Calu3 (cell line): ENCODE measurements around the gene TMEM131L. TPM values are rescaled to one million over a fixed set of nuclear protein-coding genes. Genes with fewer than 3 reads are reported as not detected.

ENCODE experiments used
- BruUV-seq: library from RNA; stranded (reverse); fragments of 400-500 nt; replicated peaks from 2 replicates; lab custom pipeline; 2021; lab: Mats Ljungman, UMichigan
- CTCF ChIA-PET: fragments of 300-600 bp; sonication (Branson Sonifier 250); formaldehyde crosslinking; loops from one replicate; lab custom pipeline; 2022; ENCODE audit warnings: antibody characterized with exemption; lab: Charles Lee
- DNase-seq: peaks from one replicate; pipeline ENCODE4 v3.0.0; 2022
- H3K27ac Mint-ChIP-seq: one replicate; pipeline ENCODE4 v1.8.0; 2022; ENCODE audit warnings: mixed read lengths; ENCODE audit not compliant: unreplicated experiment
- H3K27me3 Mint-ChIP-seq: one replicate; pipeline ENCODE4 v1.8.0; 2022; ENCODE audit warnings: mixed read lengths; ENCODE audit not compliant: unreplicated experiment
- H3K36me3 Mint-ChIP-seq: one replicate; pipeline ENCODE4 v1.8.0; 2022; ENCODE audit warnings: mild to moderate bottlenecking, moderate library complexity, mixed read lengths; ENCODE audit not compliant: insufficient read depth, unreplicated experiment
- H3K4me1 Mint-ChIP-seq: one replicate; pipeline ENCODE4 v1.8.0; 2022; ENCODE audit warnings: mild to moderate bottlenecking, low read depth, mixed read lengths; ENCODE audit not compliant: unreplicated experiment
- H3K4me3 Mint-ChIP-seq: one replicate; pipeline ENCODE4 v1.8.0; 2022; ENCODE audit warnings: mild to moderate bottlenecking, low read depth, moderate library complexity, mixed read lengths; ENCODE audit not compliant: unreplicated experiment
- H3K9me3 Mint-ChIP-seq: one replicate; pipeline ENCODE4 v1.8.0; 2022; ENCODE audit warnings: low read depth, mixed read lengths; ENCODE audit not compliant: unreplicated experiment
- intact Hi-C: fragments of 100-400 bp; cut with micrococcal nuclease; formaldehyde crosslinking; loops from one replicate; pipeline ENCODE4 v1.10.0; 2022; ENCODE audit not compliant: unreplicated experiment
- total RNA-seq: library from RNA; stranded (reverse); gene quantifications from 2 replicates; pipeline ENCODE4 v1.2.3, GENCODE V29; 2022
- TF ChIP-seq, protein P1 (sequence below): fragments of 200-600 bp; IDR thresholded peaks from one replicate; pipeline ENCODE4 v1.8.0; 2022; ENCODE audit warnings: antibody characterized with exemption; ENCODE audit not compliant: unreplicated experiment

TMEM131L gene
- total RNA-seq, 1 experiment from 2014 or later, result 9.4 TPM

DNA sequence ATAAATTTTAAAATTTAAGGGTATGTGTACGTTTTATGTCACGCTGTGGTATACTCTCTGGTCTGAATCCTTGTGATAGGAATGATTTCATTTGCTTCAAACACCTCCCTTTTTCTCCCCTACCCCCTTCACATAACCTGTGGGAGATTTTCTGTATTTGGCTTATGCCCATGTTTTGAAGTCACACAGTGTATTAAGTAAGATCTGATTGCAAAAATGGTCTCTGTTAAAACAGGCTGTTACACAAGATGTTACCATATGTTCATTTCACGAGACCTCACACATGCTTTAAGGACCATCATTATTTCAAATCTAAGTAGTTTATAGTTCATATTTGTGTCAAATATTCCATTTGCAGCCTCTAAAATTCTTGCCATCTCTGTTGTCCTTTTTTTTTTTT is 63.5 kb downstream of the TMEM131L start:
- BruUV-seq, result no TSS peak
- Mint-ChIP-seq H3K36me3 (no peaks in the 10 kb centered on the region), H3K4me1 (no peaks in the 10 kb centered on the region), H3K27me3 (no peaks in the 10 kb centered on the region), H3K9me3 (no peaks in the 10 kb centered on the region), H3K4me3 (no peak overlapping the region), H3K27ac (no peak overlapping the region)
- CTCF ChIA-PET, result no interaction called here
- intact Hi-C loops, result no loop called here
- DNase-seq, result no peak
- TF ChIP-seq, protein P1, sequence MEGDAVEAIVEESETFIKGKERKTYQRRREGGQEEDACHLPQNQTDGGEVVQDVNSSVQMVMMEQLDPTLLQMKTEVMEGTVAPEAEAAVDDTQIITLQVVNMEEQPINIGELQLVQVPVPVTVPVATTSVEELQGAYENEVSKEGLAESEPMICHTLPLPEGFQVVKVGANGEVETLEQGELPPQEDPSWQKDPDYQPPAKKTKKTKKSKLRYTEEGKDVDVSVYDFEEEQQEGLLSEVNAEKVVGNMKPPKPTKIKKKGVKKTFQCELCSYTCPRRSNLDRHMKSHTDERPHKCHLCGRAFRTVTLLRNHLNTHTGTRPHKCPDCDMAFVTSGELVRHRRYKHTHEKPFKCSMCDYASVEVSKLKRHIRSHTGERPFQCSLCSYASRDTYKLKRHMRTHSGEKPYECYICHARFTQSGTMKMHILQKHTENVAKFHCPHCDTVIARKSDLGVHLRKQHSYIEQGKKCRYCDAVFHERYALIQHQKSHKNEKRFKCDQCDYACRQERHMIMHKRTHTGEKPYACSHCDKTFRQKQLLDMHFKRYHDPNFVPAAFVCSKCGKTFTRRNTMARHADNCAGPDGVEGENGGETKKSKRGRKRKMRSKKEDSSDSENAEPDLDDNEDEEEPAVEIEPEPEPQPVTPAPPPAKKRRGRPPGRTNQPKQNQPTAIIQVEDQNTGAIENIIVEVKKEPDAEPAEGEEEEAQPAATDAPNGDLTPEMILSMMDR, result no peak

DNA sequence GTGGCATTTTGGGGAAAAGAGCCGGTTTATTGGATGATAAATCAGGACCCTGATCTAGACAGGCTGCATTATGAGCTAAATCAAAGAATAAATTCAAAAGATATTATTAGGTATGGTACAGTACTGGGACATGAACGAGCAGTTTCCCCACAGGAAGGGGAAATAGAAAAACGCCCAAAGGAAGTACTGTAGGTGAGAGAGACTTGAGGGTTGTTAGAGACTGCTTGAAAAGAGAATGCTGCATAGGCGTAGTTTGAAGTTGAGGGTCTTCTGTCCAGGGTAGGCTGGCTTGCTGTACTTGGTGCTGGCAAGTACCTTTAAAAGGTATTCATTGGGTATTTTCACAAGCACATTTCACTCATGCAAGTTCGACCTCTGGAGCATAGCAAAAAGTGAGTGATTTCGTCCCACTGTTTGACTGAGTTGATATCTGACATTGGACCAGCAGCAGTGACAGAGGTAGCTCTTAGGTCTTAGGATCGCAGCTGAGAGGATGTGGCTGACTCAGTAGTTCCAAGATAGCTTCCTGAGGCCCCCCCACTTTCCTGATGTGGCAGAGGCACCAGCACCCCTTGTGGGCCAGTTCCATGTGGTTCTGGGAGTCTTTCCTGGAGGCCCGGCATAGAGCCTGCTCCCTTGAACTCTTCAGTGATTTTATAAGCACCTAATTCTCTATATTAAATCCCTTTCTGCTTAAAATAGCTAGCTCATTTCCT is 64.3 kb downstream of the TMEM131L start:
- Mint-ChIP-seq H3K27me3 (no peaks in the 10 kb centered on the region), H3K36me3 (no peaks in the 10 kb centered on the region), H3K9me3 (no peaks in the 10 kb centered on the region), H3K4me1 (no peaks in the 10 kb centered on the region), H3K4me3 (no peak overlapping the region), H3K27ac (no peak overlapping the region)
- no TSS peak for BruUV-seq
- DNase-seq, result no peak
- intact Hi-C loops, result no loop called here
- TF ChIP-seq, protein P1, result no peak
- CTCF ChIA-PET, result interaction anchor here (0.6 kb wide), 1 partner anchor 904 kb away, joined by 3 read pairs; no protein-coding TSS in a partner anchor

GRCh38 chr4:153531000-153531358 is 64.8 kb downstream of the TMEM131L start:
- no peaks in the 10 kb centered on the region for H3K27me3 Mint-ChIP-seq
- H3K4me3 Mint-ChIP-seq, result no peak overlapping the region
- H3K4me1 Mint-ChIP-seq, result no peaks in the 10 kb centered on the region
- no peak overlapping the region for H3K27ac Mint-ChIP-seq
- intact Hi-C loops, result no loop called here
- CTCF ChIA-PET, result interaction anchor here (0.6 kb wide), 1 partner anchor 903 kb away, joined by 3 read pairs; no protein-coding TSS in a partner anchor
- H3K36me3 Mint-ChIP-seq, result no peaks in the 10 kb centered on the region
- no TSS peak for BruUV-seq
- TF ChIP-seq, protein P1, result no peak
- no peaks in the 10 kb centered on the region for H3K9me3 Mint-ChIP-seq
- DNase-seq, result no peak

DNA sequence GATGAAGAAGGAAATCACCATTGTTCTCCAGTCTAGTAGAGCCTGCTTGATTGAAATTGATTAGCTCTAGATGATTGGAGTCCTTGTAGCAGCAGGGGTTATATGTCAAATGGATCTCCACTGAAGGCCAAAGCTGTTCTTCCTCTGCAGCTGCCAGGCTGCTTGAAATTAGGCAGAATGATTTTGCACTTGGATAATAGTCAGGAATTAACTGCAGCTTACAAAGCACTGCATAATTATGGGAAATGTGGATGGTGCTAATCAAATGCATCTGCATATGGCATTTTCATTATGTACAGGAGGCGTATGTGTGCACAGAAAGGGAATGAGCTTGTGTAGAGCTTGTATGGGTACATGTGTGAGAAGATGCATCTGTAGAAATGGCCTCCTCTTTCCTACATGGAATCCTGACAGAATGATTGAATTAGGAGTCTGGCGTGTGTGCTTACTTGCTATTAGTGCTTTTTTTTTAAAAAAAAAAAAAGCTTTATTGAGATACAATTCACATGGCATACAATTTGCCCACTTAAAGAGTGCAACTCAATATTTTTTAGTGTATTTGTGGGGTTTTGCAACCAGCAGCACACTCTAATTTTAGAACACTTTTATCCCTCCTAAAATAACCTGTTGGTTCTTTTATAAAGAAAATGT is 65.9 kb downstream of the TMEM131L start:
- H3K9me3 Mint-ChIP-seq, result no peaks in the 10 kb centered on the region
- H3K36me3 Mint-ChIP-seq, result no peaks in the 10 kb centered on the region
- H3K27ac Mint-ChIP-seq, result no peak overlapping the region
- TF ChIP-seq, protein P1, result no peak
- H3K4me3 Mint-ChIP-seq, result no peak overlapping the region
- CTCF ChIA-PET, result interaction anchor here (0.7 kb wide), 1 partner anchor 340 kb away, joined by 3 read pairs; no protein-coding TSS in a partner anchor
- no peak for DNase-seq
- no peaks in the 10 kb centered on the region for H3K27me3 Mint-ChIP-seq
- H3K4me1 Mint-ChIP-seq, result no peaks in the 10 kb centered on the region
- BruUV-seq, result no TSS peak
- intact Hi-C loops, result no loop called here
